ENCODE data around the gene RBMS1. TPM values are rescaled to one million over a fixed set of nuclear protein-coding genes. Genes with fewer than 3 reads are reported as not detected.

RBMS1 gene
- total RNA-seq, 2 experiments from 2014 or later: 65.5 to 67.5 TPM

- no peak for DNase-seq
- Mint-ChIP-seq H3K36me3 (ENCODE audit: low read depth) (peaks cover 27% of the 10 kb centered on the region), H3K27me3 (peaks cover 3% of the 10 kb centered on the region), H3K9me3 (no peaks in the 10 kb centered on the region), H3K4me1 (peaks cover 81% of the 10 kb centered on the region), H3K27ac (peak overlapping the region; percentile 69), H3K4me3 (peak overlapping the region; percentile 85)
- CTCF ChIA-PET: interaction anchor here (1.1 to 1.4 kb wide), 4 partner anchors 11 to 21 kb away, joined by 3 to 4 read pairs (median 4); no protein-coding TSS in a partner anchor
- POLR2A ChIA-PET: interaction anchor here (0.6 to 3.6 kb wide), 13 partner anchors 9 to 85 kb away, joined by 3 to 21 read pairs (median 6); no protein-coding TSS in a partner anchor
Measured at GRCh38 chr2:160408173-160408958, 85.2 kb downstream of the RBMS1 start.

- CTCF ChIA-PET: interaction anchor here (1.1 to 1.4 kb wide), 4 partner anchors 12 to 22 kb away, joined by 3 to 4 read pairs (median 4); no protein-coding TSS in a partner anchor
- peaks cover 82% of the 10 kb centered on the region for H3K4me1 Mint-ChIP-seq
- peak; percentile 61 for DNase-seq
- H3K27ac Mint-ChIP-seq: peak overlapping the region; percentile 69
- H3K36me3 Mint-ChIP-seq (ENCODE audit: low read depth): peaks cover 30% of the 10 kb centered on the region
- H3K27me3 Mint-ChIP-seq: peaks cover 3% of the 10 kb centered on the region
- H3K4me3 Mint-ChIP-seq: peak overlapping the region; percentile 93
- no peaks in the 10 kb centered on the region for H3K9me3 Mint-ChIP-seq
- POLR2A ChIA-PET: interaction anchor here (0.6 to 3.6 kb wide), 17 partner anchors 10 to 112 kb away, joined by 3 to 21 read pairs (median 5); no protein-coding TSS in a partner anchor
Measured at GRCh38 chr2:160407393-160408172, 86.0 kb downstream of the RBMS1 start.

GRCh38 chr2:160406591-160407392, 86.8 kb downstream of the RBMS1 start:
- ChIA-PET POLR2A (interaction anchor here (0.7 to 3.6 kb wide), 16 partner anchors 9 to 111 kb away, joined by 3 to 21 read pairs (median 5); no protein-coding TSS in a partner anchor), CTCF (interaction anchor here (1.1 to 3.9 kb wide), 4 partner anchors 15 to 29 kb away, joined by 3 to 18 read pairs (median 4); no protein-coding TSS in a partner anchor)
- DNase-seq: peak; percentile 70
- peaks cover 80% of the 10 kb centered on the region for H3K4me1 Mint-ChIP-seq
- no peaks in the 10 kb centered on the region for H3K9me3 Mint-ChIP-seq
- peak overlapping the region; percentile 93 for H3K4me3 Mint-ChIP-seq
- peaks cover 32% of the 10 kb centered on the region for H3K36me3 Mint-ChIP-seq (ENCODE audit: low read depth)
- H3K27me3 Mint-ChIP-seq: peaks cover 3% of the 10 kb centered on the region
- peak overlapping the region; percentile 88 for H3K27ac Mint-ChIP-seq

- no peaks in the 10 kb centered on the region for H3K9me3 Mint-ChIP-seq
- H3K27ac Mint-ChIP-seq: peak overlapping the region; percentile 32
- H3K4me3 Mint-ChIP-seq: peak overlapping the region; percentile 93
- POLR2A ChIA-PET: interaction anchor here (0.7 to 2.9 kb wide), 5 partner anchors 9 to 693 kb away, joined by 3 to 18 read pairs (median 4); no protein-coding TSS in a partner anchor
- H3K27me3 Mint-ChIP-seq: peaks cover 3% of the 10 kb centered on the region
- CTCF ChIA-PET: interaction anchor here (1.0 to 3.9 kb wide), 4 partner anchors 23 to 589 kb away, joined by 3 to 18 read pairs (median 4); no protein-coding TSS in a partner anchor
- H3K4me1 Mint-ChIP-seq: peaks cover 72% of the 10 kb centered on the region
- peaks cover 31% of the 10 kb centered on the region for H3K36me3 Mint-ChIP-seq (ENCODE audit: low read depth)
- no peak for DNase-seq
Measured at GRCh38 chr2:160405077-160405867, 88.3 kb downstream of the RBMS1 start.

GRCh38 chr2:160402997-160403979, 90.3 kb downstream of the RBMS1 start:
- peaks cover 29% of the 10 kb centered on the region for H3K36me3 Mint-ChIP-seq (ENCODE audit: low read depth)
- H3K4me3 Mint-ChIP-seq: no peak overlapping the region
- no peak overlapping the region for H3K27ac Mint-ChIP-seq
- DNase-seq: no peak
- H3K27me3 Mint-ChIP-seq: peaks cover 2% of the 10 kb centered on the region
- peaks cover 57% of the 10 kb centered on the region for H3K4me1 Mint-ChIP-seq
- H3K9me3 Mint-ChIP-seq: no peaks in the 10 kb centered on the region
- ChIA-PET CTCF (interaction anchor here (1.4 to 3.9 kb wide), 3 partner anchors 25 to 79 kb away, joined by 3 to 18 read pairs (median 5); no protein-coding TSS in a partner anchor), POLR2A (interaction anchor here (0.7 to 2.9 kb wide), 5 partner anchors 10 to 661 kb away, joined by 3 to 18 read pairs (median 3); no protein-coding TSS in a partner anchor)

GRCh38 chr2:160402501-160402900, 91.1 kb downstream of the RBMS1 start:
- H3K4me1 Mint-ChIP-seq: peaks cover 53% of the 10 kb centered on the region
- no peak overlapping the region for H3K27ac Mint-ChIP-seq
- no peak for DNase-seq
- ChIA-PET POLR2A (interaction anchor here (2.8 kb wide), 1 partner anchor 15 kb away, joined by 13 read pairs; no protein-coding TSS in a partner anchor), CTCF (no interaction called here)
- H3K4me3 Mint-ChIP-seq: no peak overlapping the region
- H3K9me3 Mint-ChIP-seq: no peaks in the 10 kb centered on the region
- H3K27me3 Mint-ChIP-seq: no peaks in the 10 kb centered on the region
- H3K36me3 Mint-ChIP-seq (ENCODE audit: low read depth): peaks cover 26% of the 10 kb centered on the region

GRCh38 chr2:160401895-160402294, 91.7 kb downstream of the RBMS1 start:
- DNase-seq: no peak
- Mint-ChIP-seq H3K36me3 (ENCODE audit: low read depth) (peaks cover 26% of the 10 kb centered on the region), H3K4me1 (peaks cover 52% of the 10 kb centered on the region), H3K27me3 (no peaks in the 10 kb centered on the region), H3K27ac (no peak overlapping the region), H3K9me3 (no peaks in the 10 kb centered on the region), H3K4me3 (no peak overlapping the region)
- CTCF ChIA-PET: no interaction called here
- POLR2A ChIA-PET: no interaction called here

- CTCF ChIA-PET: interaction anchor here (0.9 to 1.1 kb wide), 2 partner anchors 13 to 47 kb away, joined by 3 read pairs; no protein-coding TSS in a partner anchor
- POLR2A ChIA-PET: interaction anchor here (1.6 kb wide), 1 partner anchor 11 kb away, joined by 4 read pairs; no protein-coding TSS in a partner anchor
- Mint-ChIP-seq H3K4me1 (peaks cover 45% of the 10 kb centered on the region), H3K36me3 (ENCODE audit: low read depth) (peaks cover 27% of the 10 kb centered on the region), H3K4me3 (no peak overlapping the region), H3K9me3 (no peaks in the 10 kb centered on the region), H3K27ac (no peak overlapping the region), H3K27me3 (no peaks in the 10 kb centered on the region)
- DNase-seq: no peak
Measured at GRCh38 chr2:160399880-160400279, 93.7 kb downstream of the RBMS1 start.

GRCh38 chr2:160397530-160397865, 96.1 kb downstream of the RBMS1 start:
- Mint-ChIP-seq H3K4me1 (peaks cover 46% of the 10 kb centered on the region), H3K36me3 (ENCODE audit: low read depth) (peaks cover 25% of the 10 kb centered on the region), H3K27me3 (no peaks in the 10 kb centered on the region), H3K9me3 (no peaks in the 10 kb centered on the region), H3K4me3 (no peak overlapping the region), H3K27ac (no peak overlapping the region)
- POLR2A ChIA-PET: interaction anchor here (2.5 kb wide), 1 partner anchor 10 kb away, joined by 7 read pairs; no protein-coding TSS in a partner anchor
- no peak for DNase-seq
- CTCF ChIA-PET: no interaction called here

GRCh38 chr2:160394153-160394552, 99.5 kb downstream of the RBMS1 start:
- peak overlapping the region; percentile 49 for H3K27ac Mint-ChIP-seq
- peaks cover 2% of the 10 kb centered on the region for H3K9me3 Mint-ChIP-seq
- H3K27me3 Mint-ChIP-seq: no peaks in the 10 kb centered on the region
- H3K36me3 Mint-ChIP-seq (ENCODE audit: low read depth): peaks cover 34% of the 10 kb centered on the region
- ChIA-PET POLR2A (interaction anchor here (1.1 to 3.2 kb wide), 3 partner anchors 10 to 601 kb away, joined by 3 to 18 read pairs (median 8); no protein-coding TSS in a partner anchor), CTCF (interaction anchor here (0.9 to 1.3 kb wide), 2 partner anchors 19 to 35 kb away, joined by 3 read pairs; no protein-coding TSS in a partner anchor)
- H3K4me3 Mint-ChIP-seq: peak overlapping the region; percentile 15
- no peak for DNase-seq
- H3K4me1 Mint-ChIP-seq: peaks cover 61% of the 10 kb centered on the region
